HAP-1 (cell line): Measurements from ENCODE around the gene FER.
"Not testable (repeated sequence)": the region's sequence is repeated elsewhere in the genome, so short reads cannot be mapped to it uniquely, and the experiment has no call there.

Experiments used
- DNase-seq, 2 experiments: peaks; one replicate each; pipeline ENCODE4 v3.0.0-alpha.2; 2016 to 2020; ENCODE audit warnings: low spot score in 2 of 2
- H3K27me3 ChIP-seq: fragments of 250-450 bp; sonication (Bioruptor Pico); 2 replicates; pipeline ENCODE4 v1.5.1; 2020; ENCODE audit warnings: low read depth, mild to moderate bottlenecking, moderate library complexity
- H3K36me3 ChIP-seq: fragments of 250-450 bp; sonication (Bioruptor Pico); replicated peaks from 2 replicates; pipeline ENCODE4 v1.5.1; 2020; ENCODE audit warnings: mild to moderate bottlenecking
- H3K4me1 ChIP-seq: fragments of 250-450 bp; sonication (Bioruptor Pico); 2 replicates; pipeline ENCODE4 v1.5.1; 2020; ENCODE audit warnings: mild to moderate bottlenecking
- H3K4me3 ChIP-seq: fragments of 250-450 bp; sonication (Bioruptor Pico); 2 replicates; pipeline ENCODE4 v1.5.1; 2020; ENCODE audit warnings: mild to moderate bottlenecking, moderate library complexity
- H3K9me3 ChIP-seq: fragments of 250-450 bp; sonication (Bioruptor Pico); 2 replicates; pipeline ENCODE4 v1.5.1; 2020; ENCODE audit warnings: mild to moderate bottlenecking, moderate library complexity
- in situ Hi-C: fragments of 300-500 bp; cut with MboI; formaldehyde crosslinking; loops from 3 replicates; pipeline ENCODE4 v1.14.3; 2020; ENCODE audit warnings: low sequenced_read_pairs, inconsistent platforms, mixed read lengths

FER gene

DNA sequence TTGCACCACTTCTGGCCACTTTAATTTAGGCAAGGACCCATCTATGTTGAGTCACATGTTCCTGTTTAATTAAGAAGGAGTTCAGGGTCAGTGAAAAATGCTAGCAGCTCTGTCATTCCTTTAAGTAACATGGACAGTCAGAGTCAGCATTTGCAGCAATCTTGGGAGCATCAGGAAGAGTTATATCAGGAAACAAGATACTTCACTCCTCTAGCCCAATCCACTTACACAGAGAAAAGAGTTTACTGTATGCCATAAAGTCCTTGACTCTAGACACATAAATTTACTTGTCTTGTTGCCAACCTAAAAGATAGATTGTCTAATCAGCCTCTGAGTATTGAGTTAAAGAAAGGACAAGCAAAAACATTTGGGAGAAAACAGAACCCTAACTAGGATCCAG is 395.3 kb downstream of the FER start:
- Histone ChIP-seq H3K4me1 (no peaks in the 10 kb centered on the region), H3K36me3 (no peaks in the 10 kb centered on the region), H3K4me3 (no peak overlapping the region), H3K9me3 (no peaks in the 10 kb centered on the region), H3K27me3 (no peaks in the 10 kb centered on the region)
- in situ Hi-C loops: no loop called here
- no peak for DNase-seq

DNA sequence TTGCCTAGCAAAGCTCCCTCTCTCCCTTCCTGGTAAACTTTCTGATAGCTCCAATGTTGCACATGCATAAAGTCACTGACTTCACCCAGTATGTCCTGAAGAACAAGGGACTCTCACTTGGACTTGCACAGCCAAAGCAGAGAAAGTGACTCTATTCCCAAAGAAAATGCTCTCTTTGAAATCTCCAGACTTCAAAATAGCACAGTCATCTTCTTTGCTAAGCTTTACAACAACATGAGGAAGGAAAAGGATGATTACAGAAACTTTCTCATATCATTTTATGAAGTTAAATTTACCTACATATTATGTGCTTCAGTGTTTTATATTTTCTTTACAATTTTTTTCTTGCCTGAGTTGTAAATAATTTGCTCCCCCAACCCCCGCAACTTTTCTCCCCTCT is 397.4 kb downstream of the FER start:
- Histone ChIP-seq H3K27me3 (no peaks in the 10 kb centered on the region), H3K4me3 (no peak overlapping the region), H3K4me1 (no peaks in the 10 kb centered on the region), H3K36me3 (no peaks in the 10 kb centered on the region), H3K9me3 (no peaks in the 10 kb centered on the region)
- no peak for DNase-seq
- in situ Hi-C loops: no loop called here

DNA sequence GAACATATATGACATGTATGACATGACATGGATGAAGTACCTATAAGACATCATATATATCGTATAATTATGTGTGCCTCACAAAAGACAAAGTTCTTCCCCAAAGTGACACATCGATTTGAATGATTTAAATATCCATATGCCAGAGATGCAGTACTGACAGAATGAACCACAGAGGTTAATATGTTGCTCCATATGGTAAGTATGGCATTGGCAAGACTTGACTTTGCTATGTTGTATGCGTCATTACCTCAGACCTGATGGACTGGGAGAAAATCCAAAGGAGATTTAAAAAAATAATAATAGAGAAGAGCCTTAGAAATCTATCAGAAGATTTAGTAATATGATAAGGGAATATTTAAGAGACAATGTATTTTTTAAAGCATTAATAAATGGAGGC is 398.9 kb downstream of the FER start:
- no peaks in the 10 kb centered on the region for H3K27me3 ChIP-seq
- no peaks in the 10 kb centered on the region for H3K36me3 ChIP-seq
- H3K4me1 ChIP-seq: no peaks in the 10 kb centered on the region
- no peaks in the 10 kb centered on the region for H3K9me3 ChIP-seq
- H3K4me3 ChIP-seq: no peak overlapping the region
- in situ Hi-C loops: no loop called here
- no peak for DNase-seq

DNA sequence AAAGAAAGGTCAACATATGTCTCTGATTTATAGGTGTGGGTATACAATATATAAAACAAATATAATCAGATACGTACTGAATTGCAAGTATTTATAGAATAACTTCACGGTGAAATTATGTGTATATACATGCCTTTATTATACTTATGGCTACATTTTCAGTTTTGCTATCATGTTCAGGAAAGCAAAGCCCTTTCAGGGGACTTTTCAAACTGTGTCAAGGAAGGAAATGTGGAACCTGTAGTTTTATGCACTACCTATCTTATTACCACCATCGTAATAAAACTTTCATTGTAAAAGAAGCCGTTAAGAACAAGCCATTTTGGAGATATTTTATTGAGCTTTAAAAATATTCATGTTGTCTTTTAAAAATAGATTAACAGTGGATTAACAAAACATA is 404.9 kb downstream of the FER start:
- no peak for DNase-seq
- no peaks in the 10 kb centered on the region for H3K9me3 ChIP-seq
- in situ Hi-C loops: no loop called here
- no peaks in the 10 kb centered on the region for H3K27me3 ChIP-seq
- H3K36me3 ChIP-seq: no peaks in the 10 kb centered on the region
- H3K4me3 ChIP-seq: no peak overlapping the region
- no peaks in the 10 kb centered on the region for H3K4me1 ChIP-seq

DNA sequence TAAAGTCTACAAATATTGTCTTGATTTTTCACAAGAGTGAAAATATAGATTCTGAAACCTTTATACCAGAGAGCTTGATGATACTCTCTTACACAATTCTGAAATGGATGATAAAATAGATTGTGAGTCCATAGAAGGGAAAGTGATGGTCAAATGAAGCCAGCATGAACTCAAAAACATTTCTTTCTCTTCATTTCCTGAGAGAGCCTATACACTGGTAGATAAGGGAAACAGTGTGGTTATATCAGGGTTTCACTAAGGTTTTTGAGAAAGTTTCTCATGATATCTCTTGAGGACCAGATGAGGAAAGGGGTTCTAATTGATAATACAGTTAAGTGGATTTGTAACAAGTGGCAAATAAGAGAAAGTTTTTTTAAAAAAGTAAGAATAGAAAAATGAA is 407.9 kb downstream of the FER start:
- Histone ChIP-seq H3K4me3 (no peak overlapping the region), H3K27me3 (no peaks in the 10 kb centered on the region), H3K4me1 (no peaks in the 10 kb centered on the region; the same call in 1 of the 2 replicates), H3K36me3 (no peaks in the 10 kb centered on the region), H3K9me3 (no peaks in the 10 kb centered on the region)
- in situ Hi-C loops: no loop called here
- no peak for DNase-seq

DNA sequence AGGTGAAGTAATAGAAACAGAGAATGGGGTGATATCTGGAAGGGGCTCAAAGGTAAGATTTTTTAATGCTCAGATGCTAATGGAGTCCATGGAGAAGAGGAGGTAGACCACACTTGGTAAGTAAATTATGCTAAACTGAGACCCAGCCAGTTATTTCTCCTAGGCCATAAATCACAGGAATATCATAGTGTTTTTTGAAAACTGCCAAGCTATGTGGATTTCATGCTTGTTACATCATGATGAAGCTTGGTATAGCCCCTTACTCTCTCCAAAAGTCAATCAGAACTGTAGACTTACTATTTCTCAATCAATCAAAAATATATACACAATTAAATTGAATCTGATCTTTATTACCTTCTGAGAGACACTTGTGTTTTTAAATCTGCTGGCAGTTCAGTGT is 409.2 kb downstream of the FER start:
- no peak for DNase-seq
- no peak overlapping the region for H3K4me3 ChIP-seq

DNA sequence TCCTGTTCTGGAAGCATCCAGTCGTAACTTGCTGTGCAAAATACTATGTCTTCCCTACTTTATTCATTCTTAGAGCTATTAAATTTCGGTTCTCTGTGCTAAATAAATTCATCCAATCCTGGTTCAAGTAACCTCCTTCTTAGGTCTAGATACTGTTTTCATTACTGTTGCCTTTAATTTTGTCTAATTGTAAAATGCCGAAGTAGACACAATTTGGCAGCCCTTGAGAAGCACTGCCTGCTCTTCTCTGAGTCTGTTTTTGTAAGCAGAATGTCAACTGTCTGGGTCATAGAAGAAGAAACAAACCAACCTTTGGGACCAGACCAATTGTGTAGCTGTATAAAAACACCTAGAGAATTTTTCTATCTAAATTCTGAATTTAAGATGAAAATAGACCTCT is 412.8 kb downstream of the FER start:
- in situ Hi-C loops: no loop called here
- Histone ChIP-seq H3K4me1 (no peaks in the 10 kb centered on the region; the same call in 1 of the 2 replicates), H3K27me3 (no peaks in the 10 kb centered on the region), H3K9me3 (no peaks in the 10 kb centered on the region), H3K4me3 (no peak overlapping the region), H3K36me3 (no peaks in the 10 kb centered on the region)
- DNase-seq: no peak

More for the DNA sequence above, 409.2 kb downstream of the FER start:
- no peaks in the 10 kb centered on the region for H3K36me3 ChIP-seq
- H3K9me3 ChIP-seq: no peaks in the 10 kb centered on the region
- H3K27me3 ChIP-seq: no peaks in the 10 kb centered on the region
- no peaks in the 10 kb centered on the region; the same call in 1 of the 2 replicates for H3K4me1 ChIP-seq
- in situ Hi-C loops: no loop called here

DNA sequence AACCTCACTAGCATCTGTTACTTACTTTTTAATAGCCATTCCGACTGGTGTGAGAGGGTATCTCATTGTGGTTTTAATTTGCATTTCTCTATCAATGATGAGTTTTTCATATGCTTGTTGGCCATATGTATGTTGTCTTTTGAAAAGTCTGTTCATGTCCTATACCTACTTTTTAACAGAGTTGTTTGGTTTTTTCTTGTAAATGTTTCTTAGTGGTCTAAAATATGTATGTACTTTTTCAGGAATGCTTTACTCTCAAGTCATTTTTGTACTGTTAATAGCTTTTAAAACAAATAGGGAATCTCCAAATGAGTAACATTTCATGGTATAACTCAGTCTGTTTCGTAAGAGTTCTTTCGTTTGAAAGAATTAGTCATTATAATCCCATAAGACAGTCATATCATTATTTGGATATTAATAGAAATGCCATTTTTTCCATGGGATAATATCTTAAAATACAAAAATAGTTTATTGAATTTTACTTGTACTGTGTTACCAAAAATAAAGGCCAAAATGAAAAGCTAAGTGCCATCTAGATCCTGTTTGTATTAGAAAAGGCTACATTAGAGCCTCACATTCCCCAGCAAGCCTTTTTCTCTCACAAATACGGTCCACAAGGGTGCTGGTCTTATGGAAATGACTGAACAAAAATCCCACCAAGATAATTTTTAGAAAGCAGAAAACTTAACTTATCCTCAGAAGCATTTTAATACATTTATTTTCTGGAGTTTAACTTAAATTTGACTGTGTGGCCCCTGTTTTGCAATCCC is 414.4 kb downstream of the FER start:
- in situ Hi-C loops: no loop called here
- no peak for DNase-seq
- Histone ChIP-seq H3K9me3 (no peaks in the 10 kb centered on the region), H3K36me3 (no peaks in the 10 kb centered on the region), H3K4me3 (no peak overlapping the region), H3K4me1 (no peaks in the 10 kb centered on the region; the same call in 1 of the 2 replicates), H3K27me3 (no peaks in the 10 kb centered on the region)

DNA sequence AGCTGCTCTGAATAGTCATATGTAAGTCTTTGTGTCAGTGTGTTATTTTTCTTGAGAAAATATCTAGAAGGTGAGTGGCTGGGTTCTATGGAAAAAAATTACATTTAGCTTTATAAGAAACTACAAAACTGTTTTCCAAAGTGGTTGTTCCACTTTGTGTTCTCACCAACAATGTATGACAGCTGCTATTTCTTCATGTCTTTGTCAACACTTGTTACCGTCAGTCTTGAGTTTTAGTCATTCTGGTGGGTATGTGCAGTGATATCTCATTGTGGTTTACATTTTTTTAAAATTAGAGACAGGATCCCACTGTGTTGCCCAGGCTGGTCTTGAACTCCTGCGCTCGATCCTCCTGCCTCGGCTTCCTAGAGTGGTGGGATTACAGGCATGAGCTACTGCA is 415.6 kb downstream of the FER start:
- H3K27me3 ChIP-seq: no peaks in the 10 kb centered on the region
- H3K4me3 ChIP-seq: no peak overlapping the region
- DNase-seq: no peak
- in situ Hi-C loops: no loop called here
- H3K36me3 ChIP-seq: no peaks in the 10 kb centered on the region
- H3K9me3 ChIP-seq: no peaks in the 10 kb centered on the region
- peaks cover 10% of the 10 kb centered on the region for H3K4me1 ChIP-seq

DNA sequence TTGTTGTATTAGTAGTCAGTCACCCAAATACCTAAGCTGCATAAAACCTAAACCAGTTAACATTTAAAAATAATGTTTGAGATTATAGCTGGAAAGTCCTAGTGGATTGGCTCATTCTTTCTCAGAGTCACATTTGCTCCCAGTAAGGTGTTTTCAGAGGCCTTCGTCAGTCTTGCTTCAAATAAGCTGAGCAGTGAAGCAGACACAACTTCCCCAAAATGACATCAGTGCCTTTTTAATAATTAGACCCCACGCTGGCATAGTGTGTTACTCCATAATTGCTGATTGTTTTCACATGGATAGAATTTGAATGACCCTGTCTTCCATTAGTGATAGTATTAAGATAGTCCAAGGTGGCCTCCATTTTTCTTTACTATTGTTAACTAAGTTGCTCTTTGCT is 416.3 kb downstream of the FER start:
- Histone ChIP-seq H3K27me3 (no peaks in the 10 kb centered on the region), H3K9me3 (no peaks in the 10 kb centered on the region), H3K4me3 (no peak overlapping the region), H3K36me3 (no peaks in the 10 kb centered on the region), H3K4me1 (peaks cover 16% of the 10 kb centered on the region)
- in situ Hi-C loops: no loop called here
- DNase-seq: no peak

DNA sequence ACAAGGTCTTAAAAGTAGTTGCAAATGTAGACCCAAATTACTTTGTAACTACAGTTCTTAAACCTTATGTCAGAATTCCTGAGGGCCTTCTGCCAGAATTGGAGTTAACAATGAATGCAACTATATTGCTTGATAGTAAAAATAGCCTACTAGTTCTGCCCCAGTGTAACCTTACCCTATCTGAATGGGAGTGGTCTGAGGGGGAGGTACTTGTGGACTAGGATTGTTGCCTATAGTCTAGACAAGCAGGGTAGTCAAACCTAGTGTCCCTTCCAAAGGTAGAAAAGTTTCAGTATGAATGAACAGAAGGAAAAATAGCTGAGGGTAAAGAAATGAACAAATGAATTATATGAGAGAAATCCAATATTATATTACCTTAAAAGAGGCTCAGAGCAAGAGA is 419.9 kb downstream of the FER start:
- Histone ChIP-seq H3K27me3 (no peaks in the 10 kb centered on the region), H3K36me3 (no peaks in the 10 kb centered on the region), H3K4me3 (no peak overlapping the region), H3K9me3 (no peaks in the 10 kb centered on the region), H3K4me1 (peaks cover 29% of the 10 kb centered on the region)
- peak in 1 of 2 experiments; percentile 7 for DNase-seq
- in situ Hi-C loops: no loop called here

DNA sequence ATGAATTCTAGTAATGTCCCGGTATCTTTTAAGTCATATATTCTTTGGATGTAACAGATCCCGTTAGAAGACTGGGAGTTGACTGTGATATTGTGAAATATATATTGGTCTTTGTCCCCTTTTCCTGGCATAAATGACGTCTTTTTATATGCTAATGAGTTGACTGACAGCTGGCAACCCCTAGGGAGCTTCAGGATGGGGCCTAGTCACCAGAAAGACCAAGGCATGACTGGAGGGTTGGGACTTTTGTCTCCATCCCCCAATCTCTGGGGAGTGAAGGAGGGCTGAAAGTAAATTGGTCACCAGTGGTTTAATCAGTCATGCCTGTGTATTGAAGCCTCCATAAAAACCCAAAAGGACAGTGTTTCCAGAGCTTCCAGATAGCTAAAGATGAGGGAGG is 420.5 kb downstream of the FER start:
- in situ Hi-C loops: no loop called here
- Histone ChIP-seq H3K36me3 (no peaks in the 10 kb centered on the region), H3K9me3 (no peaks in the 10 kb centered on the region), H3K4me1 (peaks cover 29% of the 10 kb centered on the region), H3K4me3 (no peak overlapping the region), H3K27me3 (no peaks in the 10 kb centered on the region)
- DNase-seq: peak; percentile 12 to 55

DNA sequence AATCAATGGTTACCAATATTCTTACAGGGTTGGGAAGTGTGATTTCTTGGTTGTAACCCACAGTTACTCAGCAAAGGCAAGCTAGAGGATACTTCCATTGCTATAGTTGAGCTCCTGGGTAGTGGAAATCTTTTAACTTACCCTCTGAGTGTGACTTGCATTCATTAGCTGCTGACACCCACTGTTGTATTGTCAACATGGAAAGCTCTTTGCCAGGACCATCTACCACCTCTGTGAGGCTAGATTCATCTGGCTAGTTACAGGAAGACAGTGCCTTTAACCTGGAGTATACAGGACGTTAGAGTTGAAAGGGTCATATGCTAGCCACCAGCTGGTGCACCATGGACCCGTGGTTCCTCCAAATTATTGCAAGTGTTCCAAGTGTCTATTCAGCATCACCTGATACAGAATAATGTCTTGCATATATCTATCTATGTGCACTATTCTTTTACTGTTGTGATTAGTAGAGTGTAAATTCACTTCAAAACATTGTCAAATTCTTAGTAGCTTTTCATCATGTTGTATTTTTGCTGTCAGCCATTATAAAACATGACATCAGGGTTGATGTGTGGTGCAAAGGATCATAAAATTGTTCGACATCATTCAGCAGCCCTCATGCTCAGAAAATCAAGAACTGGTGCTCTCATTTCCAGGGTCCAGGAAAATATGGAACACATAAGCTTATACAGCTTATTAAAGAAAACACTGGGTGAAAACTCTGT is 423.1 kb downstream of the FER start:
- in situ Hi-C loops: no loop called here
- H3K36me3 ChIP-seq: no peaks in the 10 kb centered on the region
- H3K4me1 ChIP-seq: peaks cover 29% of the 10 kb centered on the region

DNA sequence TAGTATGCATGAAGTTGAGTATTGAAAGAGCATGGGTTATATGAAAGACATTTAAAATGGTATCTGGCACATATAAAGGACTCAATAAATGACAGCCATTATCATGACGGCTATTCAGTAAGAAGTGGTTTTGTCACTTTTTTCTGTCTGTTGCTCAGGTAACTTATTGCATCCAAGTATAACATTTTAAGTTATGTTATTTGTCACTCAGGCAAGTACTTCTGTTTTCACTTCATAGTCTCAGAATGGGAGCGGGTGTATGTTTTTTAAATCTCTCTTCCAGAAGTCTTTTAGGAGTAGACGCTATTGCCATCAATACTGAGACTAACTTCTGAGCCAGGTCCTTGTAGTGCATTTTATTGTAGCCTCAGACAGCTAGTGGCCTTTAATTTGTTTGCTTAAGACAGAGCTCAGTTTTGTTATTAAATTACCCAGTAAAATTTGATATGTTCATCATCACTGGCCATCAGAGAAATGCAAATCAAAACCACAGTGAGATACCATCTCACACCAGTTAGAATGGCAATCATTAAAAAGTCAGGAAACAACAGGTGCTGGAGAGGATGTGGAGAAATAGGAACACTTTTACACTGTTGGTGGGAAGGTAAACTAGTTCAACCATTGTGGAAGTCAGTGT is 423.9 kb downstream of the FER start:
- DNase-seq, H3K4me3 ChIP-seq, H3K27me3 ChIP-seq, H3K36me3 ChIP-seq, H3K9me3 ChIP-seq, in situ Hi-C loops: not testable (repeated sequence)
- peaks cover 29% of the 10 kb centered on the region for H3K4me1 ChIP-seq

More for the DNA sequence above, 423.1 kb downstream of the FER start:
- H3K4me3 ChIP-seq: no peak overlapping the region
- H3K27me3 ChIP-seq: no peaks in the 10 kb centered on the region
- no peaks in the 10 kb centered on the region for H3K9me3 ChIP-seq
- DNase-seq: no peak
